ENCODE measurements around the gene MALRD1.

DNA sequence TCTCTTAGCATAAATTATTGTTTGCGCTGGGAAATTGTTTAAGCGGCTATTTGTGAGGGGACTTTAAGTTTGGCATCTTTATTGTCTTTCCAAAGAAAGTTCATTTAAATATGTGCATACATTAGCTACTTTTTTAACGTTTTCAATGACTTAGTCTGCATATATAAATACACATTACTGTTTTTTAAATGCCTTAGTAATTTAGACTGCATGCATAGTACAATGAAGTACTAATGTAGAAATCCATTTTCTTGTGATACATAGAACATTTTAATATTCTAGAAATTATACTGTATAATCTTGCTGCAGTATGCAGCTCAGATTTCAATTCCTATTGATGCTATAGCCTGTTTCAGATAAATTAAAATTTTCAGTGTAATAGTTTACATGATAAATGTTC lies 325.4 kb downstream of the MALRD1 start:
- TF ChIP-seq POLR2A (IDR thresholded peaks at IDR 0.05), result no peak
- TF ChIP-seq, protein P1, sequence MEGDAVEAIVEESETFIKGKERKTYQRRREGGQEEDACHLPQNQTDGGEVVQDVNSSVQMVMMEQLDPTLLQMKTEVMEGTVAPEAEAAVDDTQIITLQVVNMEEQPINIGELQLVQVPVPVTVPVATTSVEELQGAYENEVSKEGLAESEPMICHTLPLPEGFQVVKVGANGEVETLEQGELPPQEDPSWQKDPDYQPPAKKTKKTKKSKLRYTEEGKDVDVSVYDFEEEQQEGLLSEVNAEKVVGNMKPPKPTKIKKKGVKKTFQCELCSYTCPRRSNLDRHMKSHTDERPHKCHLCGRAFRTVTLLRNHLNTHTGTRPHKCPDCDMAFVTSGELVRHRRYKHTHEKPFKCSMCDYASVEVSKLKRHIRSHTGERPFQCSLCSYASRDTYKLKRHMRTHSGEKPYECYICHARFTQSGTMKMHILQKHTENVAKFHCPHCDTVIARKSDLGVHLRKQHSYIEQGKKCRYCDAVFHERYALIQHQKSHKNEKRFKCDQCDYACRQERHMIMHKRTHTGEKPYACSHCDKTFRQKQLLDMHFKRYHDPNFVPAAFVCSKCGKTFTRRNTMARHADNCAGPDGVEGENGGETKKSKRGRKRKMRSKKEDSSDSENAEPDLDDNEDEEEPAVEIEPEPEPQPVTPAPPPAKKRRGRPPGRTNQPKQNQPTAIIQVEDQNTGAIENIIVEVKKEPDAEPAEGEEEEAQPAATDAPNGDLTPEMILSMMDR (IDR thresholded peaks at IDR 0.05), result no peak

Measured in body of pancreas (tissue), 4 donors.